Measurements from ENCODE around the gene KLHL29. TPM values are rescaled to one million over a fixed set of nuclear protein-coding genes. Genes with fewer than 3 reads are reported as not detected.

Gene KLHL29
- total and polyA plus RNA-seq, 2 donors (not counting 1 experiment from before 2014, with no cell fraction given): 1.3 to 3.4 TPM

- no peaks in the 10 kb centered on the region for H3K36me3 ChIP-seq (replicated peaks in 1 of 2; ENCODE audit: control extremely low read depth in 1 of 2, control insufficient read depth in 1 of 2, extremely low read depth in 1 of 2, insufficient read depth in 2 of 2, low read length in 1 of 2)
- TF ChIP-seq CTCF (IDR thresholded peaks at IDR 0.05) (no peak), EZH2 (IDR thresholded peaks at IDR 0.05; ENCODE audit: borderline replicate concordance, insufficient read depth, low read depth, low read length, poor library complexity, severe bottlenecking) (no peak)
- H4K20me1 ChIP-seq (ENCODE audit: control insufficient read depth, insufficient read depth, low read length, poor library complexity, severe bottlenecking): no peaks in the 10 kb centered on the region
- Mint-ChIP-seq H3K4me1 (no peaks in the 10 kb centered on the region), H3K27me3 (peaks cover 5% of the 10 kb centered on the region), H3K27ac (no peak overlapping the region), H3K4me3 (no peak overlapping the region), H3K9me3 (ENCODE audit: insufficient read depth) (no peaks in the 10 kb centered on the region)
- no peak overlapping the region for H3K4me3 ChIP-seq (ENCODE audit: control extremely low read depth in 1 of 5, extremely low read depth in 1 of 5, insufficient read depth in 1 of 5, low read depth in 2 of 5, low read length in 4 of 5)
- intact Hi-C loops (cut with micrococcal nuclease): no loop called here
- H3K9me3 ChIP-seq (ENCODE audit: control extremely low read depth in 1 of 3, control insufficient read depth in 2 of 3, insufficient read depth in 1 of 3, low read length in 2 of 3): no peaks in the 10 kb centered on the region
- ChIA-PET POLR2A (no interaction called here), CTCF (no interaction called here)
- H3K27me3 ChIP-seq (replicated peaks in 1 of 4; ENCODE audit: control extremely low read depth in 1 of 4, control insufficient read depth in 3 of 4, insufficient read depth in 4 of 4, low read length in 3 of 4): no peaks in the 10 kb centered on the region
- DNase-seq (no peak), ATAC-seq (ENCODE audit: low read depth) (no peak)
- 91% methylated on average over 7 of the region's 8 CpGs for WGBS (ENCODE audit: insufficient coverage)
- H3K27ac ChIP-seq (ENCODE audit: low read length in 2 of 2): no peak overlapping the region
- H3K79me2 ChIP-seq (ENCODE audit: control insufficient read depth, insufficient read depth, low read length): no peaks in the 10 kb centered on the region
- H3K9ac ChIP-seq (ENCODE audit: low read length): no peak overlapping the region
- H3K4me2 ChIP-seq (replicated peaks; ENCODE audit: low read depth, low read length, poor library complexity, severe bottlenecking): no peak overlapping the region
- H2AFZ ChIP-seq (ENCODE audit: insufficient read depth, low read depth, low read length, poor library complexity, severe bottlenecking): no peak overlapping the region
- no peaks in the 10 kb centered on the region for H3K4me1 ChIP-seq (ENCODE audit: control insufficient read depth in 2 of 2, insufficient read depth in 2 of 2, low read length in 2 of 2)
Observed at GRCh38 chr2:23484275-23484674, 99.3 kb downstream of the KLHL29 start.

- 73% methylated on average over 4 of the region's 5 CpGs for WGBS (ENCODE audit: insufficient coverage)
- CTCF ChIA-PET: no interaction called here
- no peaks in the 10 kb centered on the region for H3K9me3 Mint-ChIP-seq (ENCODE audit: insufficient read depth)
- H3K4me3 Mint-ChIP-seq: no peak overlapping the region
- H3K27me3 ChIP-seq (replicated peaks in 1 of 4; ENCODE audit: control extremely low read depth in 1 of 4, control insufficient read depth in 3 of 4, insufficient read depth in 4 of 4, low read length in 3 of 4): no peaks in the 10 kb centered on the region
- no peak overlapping the region for H2AFZ ChIP-seq (ENCODE audit: insufficient read depth, low read depth, low read length, poor library complexity, severe bottlenecking)
- ATAC-seq (ENCODE audit: low read depth) (no peak), DNase-seq (no peak)
- no peaks in the 10 kb centered on the region for H4K20me1 ChIP-seq (ENCODE audit: control insufficient read depth, insufficient read depth, low read length, poor library complexity, severe bottlenecking)
- POLR2A ChIA-PET: no interaction called here
- no peaks in the 10 kb centered on the region for H3K4me1 ChIP-seq (ENCODE audit: control insufficient read depth in 2 of 2, insufficient read depth in 2 of 2, low read length in 2 of 2)
- no peaks in the 10 kb centered on the region for H3K36me3 ChIP-seq (replicated peaks in 1 of 2; ENCODE audit: control extremely low read depth in 1 of 2, control insufficient read depth in 1 of 2, extremely low read depth in 1 of 2, insufficient read depth in 2 of 2, low read length in 1 of 2)
- H3K9me3 ChIP-seq (ENCODE audit: control extremely low read depth in 1 of 3, control insufficient read depth in 2 of 3, insufficient read depth in 1 of 3, low read length in 2 of 3): no peaks in the 10 kb centered on the region
- intact Hi-C loops (cut with micrococcal nuclease): no loop called here
- no peak overlapping the region for H3K4me3 ChIP-seq (ENCODE audit: control extremely low read depth in 1 of 5, extremely low read depth in 1 of 5, insufficient read depth in 1 of 5, low read depth in 2 of 5, low read length in 4 of 5)
- TF ChIP-seq EZH2 (IDR thresholded peaks at IDR 0.05; ENCODE audit: borderline replicate concordance, insufficient read depth, low read depth, low read length, poor library complexity, severe bottlenecking): no peak
- H3K4me1 Mint-ChIP-seq: no peaks in the 10 kb centered on the region
- no peak overlapping the region for H3K27ac Mint-ChIP-seq
- no peaks in the 10 kb centered on the region for H3K79me2 ChIP-seq (ENCODE audit: control insufficient read depth, insufficient read depth, low read length)
- no peak overlapping the region for H3K27ac ChIP-seq (ENCODE audit: low read length in 2 of 2)
- H3K4me2 ChIP-seq (replicated peaks; ENCODE audit: low read depth, low read length, poor library complexity, severe bottlenecking): no peak overlapping the region
- no peak overlapping the region for H3K9ac ChIP-seq (ENCODE audit: low read length)
- peaks cover 5% of the 10 kb centered on the region for H3K27me3 Mint-ChIP-seq
Observed at GRCh38 chr2:23484767-23485166, 99.8 kb downstream of the KLHL29 start.

All from B cell (primary cell).